ENCODE data around the gene MARVELD3. TPM values are rescaled to one million over a fixed set of nuclear protein-coding genes. Genes with fewer than 3 reads are reported as not detected.

The MARVELD3 gene
- total and polyA plus RNA-seq, 2 of the 8 experiments (the other 6 are each of a cell fraction or from before 2014, with no cell fraction given), result 18.0 to 34.8 TPM

DNA sequence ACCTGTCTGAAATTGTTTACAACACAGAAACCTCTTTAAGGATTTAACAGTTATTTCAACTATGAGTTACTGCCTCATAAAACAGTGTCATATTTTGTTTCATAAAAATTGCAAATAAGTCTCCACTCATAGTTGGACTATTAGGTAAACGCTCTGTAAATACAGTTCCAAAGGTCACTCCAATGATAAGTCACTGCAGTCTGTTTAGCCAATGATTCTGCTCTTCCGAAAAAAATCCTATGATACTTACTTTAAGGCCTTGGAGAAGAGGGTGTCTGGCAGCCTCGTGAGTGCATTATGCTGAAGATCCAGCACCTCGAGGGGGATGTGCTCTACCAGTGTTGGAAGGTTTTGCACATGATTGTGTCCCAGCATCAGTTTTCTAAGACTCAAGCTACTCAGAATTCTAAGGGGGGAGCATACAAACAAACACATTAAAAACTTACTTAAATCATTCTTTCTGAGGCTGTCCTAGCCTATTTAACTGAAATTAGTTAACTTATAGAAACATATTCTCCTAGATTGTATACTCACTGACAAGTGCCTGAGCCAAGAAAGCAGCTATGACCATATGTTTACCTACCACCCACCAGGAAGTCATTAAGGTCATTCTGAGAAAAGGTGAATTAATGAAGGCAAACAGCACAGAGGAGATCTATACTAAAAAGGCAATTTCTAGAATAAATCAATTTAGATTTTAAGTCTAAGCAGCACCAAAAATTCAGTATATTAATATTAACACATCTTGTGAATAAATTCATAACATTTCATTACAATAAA lies 41.1 kb downstream of the MARVELD3 start:
- no peak overlapping the region for H3K4me3 ChIP-seq (ENCODE audit: extremely low read depth in 1 of 4, insufficient read depth in 2 of 4, low read depth in 3 of 4, low read length in 4 of 4)
- H3K9me3 ChIP-seq (ENCODE audit: insufficient read depth in 2 of 2, low read depth in 1 of 2, low read length in 1 of 2), result no peaks in the 10 kb centered on the region
- POLR2A ChIA-PET (ENCODE audit: partially characterized antibody), result no interaction called here
- no peak overlapping the region for H2BK12ac ChIP-seq (ENCODE audit: low read depth, low read length)
- H3K79me1 ChIP-seq (ENCODE audit: low read depth, low read length), result no peaks in the 10 kb centered on the region
- H3K14ac ChIP-seq (ENCODE audit: insufficient read length), result no peak overlapping the region
- H4K8ac ChIP-seq (ENCODE audit: extremely low read depth, insufficient read depth, low read length), result no peak overlapping the region
- H3K23ac ChIP-seq (ENCODE audit: insufficient read length), result no peak overlapping the region
- H3K4me2 ChIP-seq (ENCODE audit: insufficient read depth in 1 of 2, low read depth in 2 of 2, low read length in 2 of 2), result no peak overlapping the region
- 99% methylated on average over 4 of the region's 4 CpGs; no CpG with 5 or more reads in 1 of the 2 experiments for WGBS, 2 experiments (ENCODE audit: extremely low coverage in 1 of 2, insufficient coverage in 1 of 2, insufficient read length in 1 of 2, insufficient replicate concordance in 2 of 2, low coverage in 1 of 2, low lambda C conversion rate in 2 of 2, missing lambda C conversion rate in 1 of 2)
- H3K4me1 ChIP-seq (replicated peaks in 1 of 4; ENCODE audit: control insufficient read depth in 3 of 4, insufficient read depth in 4 of 4, low read length in 3 of 4), result no peaks in the 10 kb centered on the region
- no peak overlapping the region for H4K5ac ChIP-seq (ENCODE audit: insufficient read length, low read depth, low read length)
- no peaks in the 10 kb centered on the region for H3K79me2 ChIP-seq (ENCODE audit: control insufficient read depth in 1 of 2, insufficient read depth in 2 of 2, low read length in 2 of 2)
- no peaks in the 10 kb centered on the region; the same call in 1 of the 2 replicates for H3K23me2 ChIP-seq (ENCODE audit: low read depth, low read length)
- no peak overlapping the region for H2BK15ac ChIP-seq (ENCODE audit: low read length)
- CTCF ChIA-PET (ENCODE audit: partially characterized antibody), result no interaction called here
- no peak overlapping the region for H2BK20ac ChIP-seq (ENCODE audit: low read length)
- H3K27me3 ChIP-seq (replicated peaks in 1 of 4; ENCODE audit: control insufficient read depth in 3 of 4, extremely low read depth in 1 of 4, insufficient read depth in 3 of 4, low read length in 3 of 4), result no peaks in the 10 kb centered on the region
- no peak overlapping the region for H2BK120ac ChIP-seq (replicated peaks; ENCODE audit: low read depth, low read length)
- H3K56ac ChIP-seq (replicated peaks; ENCODE audit: insufficient read length, low read depth, low read length), result no peak overlapping the region
- H2AFZ ChIP-seq (ENCODE audit: low read length), result no peak overlapping the region
- H3K36me3 ChIP-seq (ENCODE audit: control insufficient read depth in 2 of 4, insufficient read depth in 4 of 4, low read length in 3 of 4), result peaks cover 12 to 61% (median 41%) of the 10 kb centered on the region in 4 experiments
- no peak for DNase-seq (ENCODE audit: low read depth in 1 of 2, low spot score in 2 of 2)
- H3K27ac ChIP-seq (ENCODE audit: low read depth, low read length), result no peak overlapping the region
- H3K18ac ChIP-seq (ENCODE audit: extremely low read depth, low read length), result no peak overlapping the region
- no peak overlapping the region for H2AK5ac ChIP-seq (ENCODE audit: low read depth, low read length)
- no peak overlapping the region for H3K9ac ChIP-seq (replicated peaks in 1 of 4; ENCODE audit: extremely low read depth in 1 of 4, low read depth in 3 of 4, low read length in 3 of 4)
- H3K4ac ChIP-seq (replicated peaks; ENCODE audit: insufficient read length, low read depth, low read length), result no peak overlapping the region
- H4K91ac ChIP-seq (replicated peaks; ENCODE audit: insufficient read length, low read length), result no peak overlapping the region
- no peak for TF ChIP-seq JUN (IDR thresholded peaks at IDR 0.05; ENCODE audit: low read depth, low read length)
- TF ChIP-seq NANOG (IDR thresholded peaks at IDR 0.05; ENCODE audit: insufficient read depth, low read depth, low read length, poor library complexity, severe bottlenecking), result no peak
- TF ChIP-seq SIX5 (IDR thresholded peaks at IDR 0.05; ENCODE audit: low read depth, low read length), result no peak
- no peak for TF ChIP-seq CREB1 (IDR thresholded peaks at IDR 0.05)
- no peak for TF ChIP-seq RFX5 (IDR thresholded peaks at IDR 0.05; ENCODE audit: borderline replicate concordance, low read depth, low read length)
- no peak for TF ChIP-seq E2F6 (IDR thresholded peaks at IDR 0.05)
- no peak for TF ChIP-seq PHF8 (conservative IDR thresholded peaks at IDR 0.05; ENCODE audit: low read depth, low read length)
- no peak for TF ChIP-seq RXRA (IDR thresholded peaks at IDR 0.05; ENCODE audit: insufficient read depth, low read depth, low read length)
- TF ChIP-seq, protein P1, sequence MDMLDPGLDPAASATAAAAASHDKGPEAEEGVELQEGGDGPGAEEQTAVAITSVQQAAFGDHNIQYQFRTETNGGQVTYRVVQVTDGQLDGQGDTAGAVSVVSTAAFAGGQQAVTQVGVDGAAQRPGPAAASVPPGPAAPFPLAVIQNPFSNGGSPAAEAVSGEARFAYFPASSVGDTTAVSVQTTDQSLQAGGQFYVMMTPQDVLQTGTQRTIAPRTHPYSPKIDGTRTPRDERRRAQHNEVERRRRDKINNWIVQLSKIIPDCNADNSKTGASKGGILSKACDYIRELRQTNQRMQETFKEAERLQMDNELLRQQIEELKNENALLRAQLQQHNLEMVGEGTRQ (IDR thresholded peaks at IDR 0.05; ENCODE audit: low read length), result no peak
- TF ChIP-seq SAP30 (IDR thresholded peaks at IDR 0.05; ENCODE audit: insufficient read depth, insufficient replicate concordance, low read length), result no peak
- no peak for TF ChIP-seq CEBPB (IDR thresholded peaks at IDR 0.05; ENCODE audit: low read depth, low read length)
- TF ChIP-seq CHD2 (IDR thresholded peaks at IDR 0.05; ENCODE audit: low read length), result no peak
- H2BK5ac ChIP-seq (ENCODE audit: low read depth, low read length), result no peak overlapping the region
- FAIRE-seq, result no peak
- no peaks in the 10 kb centered on the region for H4K20me1 ChIP-seq (replicated peaks in 1 of 2; ENCODE audit: control insufficient read depth in 1 of 2, insufficient read depth in 2 of 2, low read length in 2 of 2)

Measured in H1 (cell line).